Endothelial cell of umbilical vein (primary cell): ENCODE data around the gene CAMSAP3.

Experiments
- CTCF ChIP-seq, 2 donors: IDR thresholded peaks; 1 replicate in 1 of 2; 2 replicates in 1 of 2; pipeline ENCODE4 v1.5.1; 2011; ENCODE audit warnings: low read length in 2 of 2, mild to moderate bottlenecking in 2 of 2, moderate library complexity in 2 of 2, control low read depth in 1 of 2, inconsistent platforms in 1 of 2, low read depth in 1 of 2; ENCODE audit not compliant: insufficient read depth in 1 of 2; ENCODE audit errors: extremely low read depth in 1 of 2
- MAX ChIP-seq: IDR thresholded peaks from 2 replicates; pipeline ENCODE4 v1.6.1; 2011; ENCODE audit not compliant: insufficient read depth, insufficient read length
- POLR2A ChIP-seq: IDR thresholded peaks from 2 replicates; pipeline ENCODE4 v1.6.1; 2012; ENCODE audit warnings: low read depth, mild to moderate bottlenecking, control low read depth, low read length

- TF ChIP-seq CTCF (IDR thresholded peaks at IDR 0.05; ENCODE audit: extremely low read depth in 1 of 2, insufficient read depth in 1 of 2, low read depth in 1 of 2, low read length in 2 of 2), result no peak
- no peak for TF ChIP-seq MAX
- no peak for TF ChIP-seq POLR2A
Observed at GRCh38 chr19:7647156-7647555, 51.5 kb downstream of the CAMSAP3 start.
